ENCODE measurements around the gene ZNF365. TPM values are rescaled to one million over a fixed set of nuclear protein-coding genes. Genes with fewer than 3 reads are reported as not detected.

ZNF365 gene
- total RNA-seq, 3 donors from 2014 or later: 0.16 to 1.8 (median 0.66) TPM

DNA sequence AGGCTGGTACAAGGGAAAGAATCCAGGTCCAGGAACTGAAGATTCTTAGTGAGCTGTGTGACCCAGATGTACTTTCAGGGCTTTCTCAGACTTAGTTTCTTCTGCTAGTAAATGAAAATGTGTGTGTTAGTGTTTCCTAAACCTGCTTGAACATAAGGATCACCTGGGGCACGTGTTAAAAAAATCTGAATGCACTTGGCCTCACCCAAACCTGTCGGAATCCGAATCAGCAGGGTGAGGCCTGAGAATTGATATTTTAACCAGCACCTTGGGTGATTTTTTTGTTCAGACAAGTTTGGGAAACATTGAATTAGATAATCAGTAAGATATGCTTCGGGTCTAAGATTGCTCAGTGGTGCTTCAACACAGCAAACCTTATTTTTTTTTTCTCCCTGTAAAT is 59.7 kb downstream of the ZNF365 start:
- DNase-seq (ENCODE audit: low spot score in 2 of 2): no peak
- no peaks in the 10 kb centered on the region for H3K27me3 ChIP-seq
- H3K4me1 ChIP-seq: no peaks in the 10 kb centered on the region
- no peak overlapping the region for H3K4me3 ChIP-seq
- intact Hi-C loops (cut with DNase I; ENCODE audit: low total_unique reads): no loop called here
- peak overlapping the region; percentile 34 to 53 for H3K27ac ChIP-seq
- TF ChIP-seq, protein P1, sequence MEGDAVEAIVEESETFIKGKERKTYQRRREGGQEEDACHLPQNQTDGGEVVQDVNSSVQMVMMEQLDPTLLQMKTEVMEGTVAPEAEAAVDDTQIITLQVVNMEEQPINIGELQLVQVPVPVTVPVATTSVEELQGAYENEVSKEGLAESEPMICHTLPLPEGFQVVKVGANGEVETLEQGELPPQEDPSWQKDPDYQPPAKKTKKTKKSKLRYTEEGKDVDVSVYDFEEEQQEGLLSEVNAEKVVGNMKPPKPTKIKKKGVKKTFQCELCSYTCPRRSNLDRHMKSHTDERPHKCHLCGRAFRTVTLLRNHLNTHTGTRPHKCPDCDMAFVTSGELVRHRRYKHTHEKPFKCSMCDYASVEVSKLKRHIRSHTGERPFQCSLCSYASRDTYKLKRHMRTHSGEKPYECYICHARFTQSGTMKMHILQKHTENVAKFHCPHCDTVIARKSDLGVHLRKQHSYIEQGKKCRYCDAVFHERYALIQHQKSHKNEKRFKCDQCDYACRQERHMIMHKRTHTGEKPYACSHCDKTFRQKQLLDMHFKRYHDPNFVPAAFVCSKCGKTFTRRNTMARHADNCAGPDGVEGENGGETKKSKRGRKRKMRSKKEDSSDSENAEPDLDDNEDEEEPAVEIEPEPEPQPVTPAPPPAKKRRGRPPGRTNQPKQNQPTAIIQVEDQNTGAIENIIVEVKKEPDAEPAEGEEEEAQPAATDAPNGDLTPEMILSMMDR (IDR thresholded peaks at IDR 0.05): no peak
- TF ChIP-seq POLR2AphosphoS5 (IDR thresholded peaks at IDR 0.05) (no peak), POLR2A (IDR thresholded peaks at IDR 0.05) (no peak)
- no peaks in the 10 kb centered on the region for H3K36me3 ChIP-seq
- no peaks in the 10 kb centered on the region for H3K9me3 ChIP-seq

DNA sequence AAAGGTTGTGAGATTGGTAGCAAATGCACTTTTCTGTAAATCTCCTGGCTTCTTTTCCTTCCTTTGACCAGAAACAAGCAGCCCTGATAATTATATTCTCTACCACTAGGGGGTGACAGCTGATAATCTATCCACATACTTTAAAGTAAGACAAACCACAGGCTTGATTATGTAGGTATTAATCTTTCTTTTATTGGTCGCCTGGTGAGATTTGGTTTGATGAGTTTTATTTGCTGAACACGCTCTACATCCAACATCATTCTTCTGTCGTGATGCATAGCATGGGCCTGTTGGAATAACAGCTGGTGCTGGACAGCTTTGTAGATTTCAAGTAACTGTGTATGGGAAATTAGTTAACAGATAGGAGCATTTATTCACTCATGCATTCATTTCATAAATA is 63.5 kb downstream of the ZNF365 start:
- no peaks in the 10 kb centered on the region for H3K4me1 ChIP-seq
- H3K4me3 ChIP-seq: no peak overlapping the region
- DNase-seq (ENCODE audit: low spot score in 2 of 2): no peak
- no peaks in the 10 kb centered on the region for H3K9me3 ChIP-seq
- no peaks in the 10 kb centered on the region for H3K27me3 ChIP-seq
- H3K36me3 ChIP-seq: no peaks in the 10 kb centered on the region
- TF ChIP-seq, protein P1 (IDR thresholded peaks at IDR 0.05): peak; percentile 70 to 90 (median 78)
- TF ChIP-seq POLR2AphosphoS5 (IDR thresholded peaks at IDR 0.05): no peak
- TF ChIP-seq POLR2A (IDR thresholded peaks at IDR 0.05): no peak
- intact Hi-C loops (cut with DNase I; ENCODE audit: low total_unique reads): no loop called here
- no peak overlapping the region for H3K27ac ChIP-seq

- Histone ChIP-seq H3K4me1 (no peaks in the 10 kb centered on the region), H3K27ac (no peak overlapping the region), H3K27me3 (no peaks in the 10 kb centered on the region), H3K36me3 (no peaks in the 10 kb centered on the region), H3K9me3 (no peaks in the 10 kb centered on the region), H3K4me3 (no peak overlapping the region)
- TF ChIP-seq, protein P1 (IDR thresholded peaks at IDR 0.05): no peak
- TF ChIP-seq POLR2A (IDR thresholded peaks at IDR 0.05) (no peak), POLR2AphosphoS5 (IDR thresholded peaks at IDR 0.05) (no peak)
- DNase-seq (ENCODE audit: low spot score in 2 of 2): no peak
- intact Hi-C loops (cut with DNase I; ENCODE audit: low total_unique reads): no loop called here
These were observed 67.8 kb downstream of the ZNF365 start for GRCh38 chr10:62442006-62442405.

GRCh38 chr10:62442894-62443669 is 68.9 kb downstream of the ZNF365 start:
- H3K4me1 ChIP-seq: no peaks in the 10 kb centered on the region
- no peaks in the 10 kb centered on the region for H3K36me3 ChIP-seq
- DNase-seq (ENCODE audit: low spot score in 2 of 2): no peak
- H3K9me3 ChIP-seq: no peaks in the 10 kb centered on the region
- no peak overlapping the region for H3K4me3 ChIP-seq
- intact Hi-C loops (cut with DNase I; ENCODE audit: low total_unique reads): no loop called here
- TF ChIP-seq POLR2A (IDR thresholded peaks at IDR 0.05) (no peak), POLR2AphosphoS5 (IDR thresholded peaks at IDR 0.05) (no peak)
- TF ChIP-seq, protein P1 (IDR thresholded peaks at IDR 0.05): no peak
- H3K27me3 ChIP-seq: no peaks in the 10 kb centered on the region
- H3K27ac ChIP-seq: no peak overlapping the region

- H3K4me3 ChIP-seq: no peak overlapping the region
- no peak for DNase-seq (ENCODE audit: low spot score in 2 of 2)
- H3K27me3 ChIP-seq: no peaks in the 10 kb centered on the region
- no peaks in the 10 kb centered on the region for H3K36me3 ChIP-seq
- H3K9me3 ChIP-seq: no peaks in the 10 kb centered on the region
- no peak overlapping the region for H3K27ac ChIP-seq
- no peaks in the 10 kb centered on the region for H3K4me1 ChIP-seq
- intact Hi-C loops (cut with DNase I; ENCODE audit: low total_unique reads): no loop called here
- TF ChIP-seq, protein P1 (IDR thresholded peaks at IDR 0.05): no peak
- TF ChIP-seq POLR2AphosphoS5 (IDR thresholded peaks at IDR 0.05) (no peak), POLR2A (IDR thresholded peaks at IDR 0.05) (no peak)
These were observed 69.7 kb downstream of the ZNF365 start for GRCh38 chr10:62443866-62444265.

Data from breast epithelium (tissue), 4 donors.